Transverse colon (tissue), 4 donors: Measurements from ENCODE around the gene CDHR1. TPM values are rescaled to one million over a fixed set of nuclear protein-coding genes. Genes with fewer than 3 reads are reported as not detected.

Source experiments
- DNase-seq: peaks from one replicate; pipeline ENCODE4 v3.0.0-alpha.2; 2019
- H3K27ac ChIP-seq, 4 donors: fragments of 200-600 bp; sonication (generic); 2 replicates each; pipeline ENCODE4 v1.5.1; 2016 to 2018; ENCODE audit warnings: inconsistent platforms in 4 of 4
- H3K27me3 ChIP-seq: fragments of 200-600 bp; sonication (generic); 2 replicates; pipeline ENCODE4 v1.5.1; 2017; ENCODE audit warnings: inconsistent platforms
- H3K36me3 ChIP-seq, 4 donors: fragments of 200-600 bp; sonication (generic); 2 replicates each; pipeline ENCODE4 v1.5.1; 2017 to 2019; ENCODE audit warnings: inconsistent platforms in 4 of 4
- H3K4me1 ChIP-seq, 4 donors: fragments of 200-600 bp; sonication (generic); 2 replicates each; pipeline ENCODE4 v1.5.1; 2017 to 2020; ENCODE audit warnings: inconsistent platforms in 4 of 4
- H3K4me3 ChIP-seq, 4 donors: fragments of 200-600 bp; sonication (generic); 1 replicate in 1 of 4; 2 replicates in 3 of 4; pipeline versions ENCODE4 v1.5.1 to v1.6.1; 2017 to 2019; ENCODE audit warnings: inconsistent platforms in 4 of 4
- H3K9me3 ChIP-seq, 2 donors: fragments of 200-600 bp; sonication (generic); 2 replicates each; pipeline ENCODE4 v1.5.1; 2017 to 2019; ENCODE audit warnings: inconsistent platforms in 2 of 2
- CTCF ChIP-seq, 5 experiments: fragments of 200-600 bp in 3 of 5; fragments of 450-650 bp in 2 of 5; sonication (generic) in 3 of 5; IDR thresholded peaks; 1 replicate in 2 of 5; 2 replicates in 3 of 5; pipeline ENCODE4 v1.5.1; 2016 to 2017; ENCODE audit warnings: antibody characterized with exemption in 5 of 5, inconsistent platforms in 3 of 5, mild to moderate bottlenecking in 2 of 5, moderate library complexity in 1 of 5
- EP300 ChIP-seq: sonication (generic); formaldehyde crosslinking; IDR thresholded peaks from one replicate; pipeline ENCODE4 v1.6.1; 2017; ENCODE audit warnings: antibody characterized with exemption, low read depth
- POLR2A ChIP-seq: fragments of 450-650 bp; IDR thresholded peaks from one replicate; pipeline ENCODE4 v1.6.1; 2016; ENCODE audit warnings: antibody characterized with exemption, mild to moderate bottlenecking, moderate library complexity
- POLR2AphosphoS5 ChIP-seq, 3 donors: sonication (generic); formaldehyde crosslinking; IDR thresholded peaks; one replicate each; pipeline ENCODE4 v1.6.1; 2016; ENCODE audit warnings: antibody characterized with exemption in 3 of 3
- WGBS, 2 donors: methylation state at CpG; one replicate each; pipeline ENCODE4 v1.1.5; 2018; ENCODE audit warnings: low coverage in 1 of 2; 5-methylcytosine and 5-hydroxymethylcytosine counted together
- in situ Hi-C, 4 donors: fragments of 200-750 bp; cut with MboI; loops; one replicate each; pipeline versions ENCODE4 v1.15.0 to v1.15.1; 2017; ENCODE audit warnings: low sequenced_read_pairs in 3 of 4, low pct_ligation_motif_present in 1 of 4, low pct_unique_long_range_greater_than_20kb in 1 of 4
- intact Hi-C: fragments of 100-400 bp; cut with DNase I; formaldehyde crosslinking; loops from one replicate; pipeline ENCODE4 v1.15.1; 2023; ENCODE audit warnings: low total_unique reads
- total RNA-seq, 4 donors: library from RNA; depleted of rRNA; stranded (reverse); fragments of >200 nt; gene quantifications; one replicate each; pipeline ENCODE4 v1.1.0, GENCODE V29; 2016

The CDHR1 gene
- total RNA-seq, 4 donors from 2014 or later = 42.1 to 110 (median 75.5) TPM

- H3K4me3 ChIP-seq = no peak overlapping the region
- no peak overlapping the region for H3K27ac ChIP-seq
- TF ChIP-seq CTCF (IDR thresholded peaks at IDR 0.05) = no peak
- no peak for TF ChIP-seq POLR2A
- TF ChIP-seq POLR2AphosphoS5 (IDR thresholded peaks at IDR 0.05) = no peak
- TF ChIP-seq EP300 = no peak
- in situ Hi-C loops (loop anchor here in 2 of 4 donors (5.0 to 10.0 kb wide), 2 partner anchors 269 to 271 kb away; no protein-coding TSS in a partner anchor), intact Hi-C loops (no loop called here)
- DNase-seq = no peak
- 76 to 100% methylated on average over 2 to 5 of the region's 5 CpGs for WGBS, 2 donors
- no peaks in the 10 kb centered on the region for H3K27me3 ChIP-seq
- H3K9me3 ChIP-seq = no peaks in the 10 kb centered on the region
- H3K36me3 ChIP-seq = no peaks in the 10 kb centered on the region
- no peaks in the 10 kb centered on the region for H3K4me1 ChIP-seq
Measured at GRCh38 chr10:84263716-84264115, 69.4 kb downstream of the CDHR1 start.

GRCh38 chr10:84264611-84265141 is 70.3 kb downstream of the CDHR1 start:
- H3K4me3 ChIP-seq = no peak overlapping the region
- TF ChIP-seq EP300 (no peak), POLR2A (no peak), POLR2AphosphoS5 (IDR thresholded peaks at IDR 0.05) (no peak), CTCF (IDR thresholded peaks at IDR 0.05) (peak; percentile 87 to 93 (median 91))
- H3K36me3 ChIP-seq = no peaks in the 10 kb centered on the region
- no peaks in the 10 kb centered on the region for H3K9me3 ChIP-seq
- peak; percentile 70 for DNase-seq
- intact Hi-C loops (loop anchor here (1.0 to 5.0 kb wide), 2 partner anchors 107 to 273 kb away; no protein-coding TSS in a partner anchor), in situ Hi-C loops (loop anchor here (5.0 to 10.0 kb wide), 3 partner anchors 268 to 273 kb away; no protein-coding TSS in a partner anchor)
- 3 to 5% methylated on average over 5 to 11 of the region's 11 CpGs for WGBS, 2 donors
- no peak overlapping the region for H3K27ac ChIP-seq
- H3K27me3 ChIP-seq = no peaks in the 10 kb centered on the region
- H3K4me1 ChIP-seq = no peaks in the 10 kb centered on the region

- no peak overlapping the region for H3K4me3 ChIP-seq
- no peak overlapping the region for H3K27ac ChIP-seq
- in situ Hi-C loops (loop anchor here in 3 of 4 donors (5.0 to 10.0 kb wide), 3 partner anchors 267 to 272 kb away; no protein-coding TSS in a partner anchor), intact Hi-C loops (loop anchor here (1.0 to 5.0 kb wide), 2 partner anchors 106 to 272 kb away; no protein-coding TSS in a partner anchor)
- H3K27me3 ChIP-seq = no peaks in the 10 kb centered on the region
- H3K4me1 ChIP-seq = peaks cover 0 to 1% (median 0%) of the 10 kb centered on the region in 4 donors
- 40% methylated on average over 4 of the region's 4 CpGs; no CpG with 5 or more reads in 1 of the 2 donors for WGBS, 2 donors
- peak; percentile 15 for DNase-seq
- TF ChIP-seq EP300 = no peak
- no peak for TF ChIP-seq POLR2A
- no peak for TF ChIP-seq POLR2AphosphoS5 (IDR thresholded peaks at IDR 0.05)
- no peak for TF ChIP-seq CTCF (IDR thresholded peaks at IDR 0.05)
- H3K9me3 ChIP-seq = no peaks in the 10 kb centered on the region
- no peaks in the 10 kb centered on the region for H3K36me3 ChIP-seq
Measured at GRCh38 chr10:84265418-84265817, 71.1 kb downstream of the CDHR1 start.

- no peak overlapping the region for H3K4me3 ChIP-seq
- peaks cover 3% of the 10 kb centered on the region for H3K27me3 ChIP-seq
- TF ChIP-seq CTCF (IDR thresholded peaks at IDR 0.05) = peak; percentile 40 to 63 (median 53)
- TF ChIP-seq POLR2AphosphoS5 (IDR thresholded peaks at IDR 0.05) = no peak
- TF ChIP-seq EP300 = no peak
- no peak for TF ChIP-seq POLR2A
- in situ Hi-C loops (loop anchor here in 3 of 4 donors (5.0 to 10.0 kb wide), 3 partner anchors 265 to 270 kb away; no protein-coding TSS in a partner anchor), intact Hi-C loops (loop anchor here (5.0 kb wide), 1 partner anchor 270 kb away; no protein-coding TSS in a partner anchor)
- H3K4me1 ChIP-seq = peaks cover 0 to 5% (median 2%) of the 10 kb centered on the region in 4 donors
- no peak overlapping the region for H3K27ac ChIP-seq
- DNase-seq = peak; percentile 74
- 22% methylated on average over 5 to 7 of the region's 7 CpGs for WGBS, 2 donors
- H3K9me3 ChIP-seq = no peaks in the 10 kb centered on the region
- H3K36me3 ChIP-seq = no peaks in the 10 kb centered on the region
Measured at GRCh38 chr10:84267503-84268126, 73.3 kb downstream of the CDHR1 start.
